Activated T-helper 1 cell treated with anti-CD3 and anti-CD28 coated beads, Interleukin-12 subunit alpha, Interleukin-12 subunit beta, Interleukin-2, Interleukin-4 antibody, amounts not matched to agents 30 ng/mL and 10 ng/mL and 1 ng/mL, durations not matched to agents 14 hours and 24 hours and 36 hours (primary cell): ENCODE data around the gene PCDHGA7. TPM values are rescaled to one million over a fixed set of nuclear protein-coding genes. Genes with fewer than 3 reads are reported as not detected.
"Not testable (repeated sequence)": the region's sequence is repeated elsewhere in the genome, so short reads cannot be mapped to it uniquely, and the experiment has no call there.

ENCODE experiments used
- DNase-seq: peaks from one replicate; pipeline ENCODE4 v3.0.0; 2021; ENCODE audit warnings: low spot score
- H3K27ac Mint-ChIP-seq: one replicate; pipeline ENCODE4 v1.8.0; 2021; ENCODE audit warnings: mild to moderate bottlenecking, mixed read lengths
- H3K27me3 Mint-ChIP-seq: one replicate; pipeline ENCODE4 v1.8.0; 2022; ENCODE audit warnings: mild to moderate bottlenecking, moderate library complexity, mixed read lengths; ENCODE audit not compliant: insufficient read depth
- H3K36me3 Mint-ChIP-seq: one replicate; pipeline ENCODE4 v1.8.0; 2021; ENCODE audit warnings: low read depth, mixed read lengths
- H3K4me1 Mint-ChIP-seq: one replicate; pipeline ENCODE4 v1.8.0; 2021; ENCODE audit warnings: low read depth, mixed read lengths
- H3K4me3 Mint-ChIP-seq: one replicate; pipeline ENCODE4 v1.8.0; 2021; ENCODE audit warnings: mild to moderate bottlenecking, moderate library complexity, mixed read lengths
- H3K9me3 Mint-ChIP-seq: one replicate; pipeline ENCODE4 v1.8.0; 2021; ENCODE audit warnings: mixed read lengths
- intact Hi-C: fragments of 100-400 bp; cut with micrococcal nuclease; formaldehyde crosslinking; loops from one replicate; pipeline ENCODE4 v1.15.1; 2024
- total RNA-seq: library from RNA; stranded (reverse); gene quantifications from 2 replicates; pipeline ENCODE4 v1.2.3, GENCODE V29; 2022

The PCDHGA7 gene
- total RNA-seq, 1 donor from 2014 or later, result 0.16 TPM

GRCh38 chr5:141394401-141395187, 12.1 kb downstream of the PCDHGA7 start:
- not testable (repeated sequence) for DNase-seq, H3K27ac Mint-ChIP-seq, H3K4me1 Mint-ChIP-seq, H3K36me3 Mint-ChIP-seq, H3K4me3 Mint-ChIP-seq
- Mint-ChIP-seq H3K9me3 (peaks cover 42% of the 10 kb centered on the region), H3K27me3 (peaks cover 17% of the 10 kb centered on the region)
- intact Hi-C loops, result loop anchor here (5.0 kb wide), 1 partner anchor 32 kb away; the partner anchor contains the start of gene PCDHGA5

- Mint-ChIP-seq H3K9me3 (peaks cover 31% of the 10 kb centered on the region), H3K27me3 (peaks cover 27% of the 10 kb centered on the region), H3K4me3 (peak within 1 kb of the TSS; percentile 37)
- H3K4me1 Mint-ChIP-seq, H3K27ac Mint-ChIP-seq, H3K36me3 Mint-ChIP-seq: not testable (repeated sequence)
- peak; percentile 21 for DNase-seq
- intact Hi-C loops, result loop anchor here (5.0 kb wide), 1 partner anchor 36 kb away; the partner anchor contains the start of gene PCDHGA5
These were observed 15.4 kb downstream of the PCDHGA7 start, which contains the start of gene PCDHGB5 for GRCh38 chr5:141397756-141398551. TSS of gene PCDHGB5 (plus strand) at chr5:141397947. CDS start at chr5:141398128, 181 bp downstream.

DNA sequence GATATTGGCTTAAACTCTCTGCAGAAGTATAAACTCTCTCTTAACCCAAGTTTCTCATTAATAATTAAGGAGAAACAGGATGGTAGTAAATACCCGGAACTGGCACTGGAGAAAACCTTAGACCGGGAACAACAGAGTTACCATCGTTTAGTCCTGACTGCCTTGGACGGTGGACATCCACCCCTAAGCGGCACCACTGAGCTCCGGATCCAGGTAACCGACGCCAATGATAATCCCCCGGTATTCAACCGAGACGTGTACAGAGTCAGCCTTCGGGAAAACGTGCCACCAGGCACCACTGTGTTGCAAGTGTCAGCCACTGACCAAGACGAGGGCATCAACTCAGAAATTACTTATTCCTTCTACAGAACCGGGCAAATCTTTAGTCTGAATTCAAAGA, 16.1 kb downstream of the PCDHGA7 start:
- no peaks in the 10 kb centered on the region for H3K36me3 Mint-ChIP-seq
- no peak for DNase-seq
- no peak overlapping the region for H3K27ac Mint-ChIP-seq
- intact Hi-C loops, result loop anchor here (5.0 kb wide), 1 partner anchor 36 kb away; the partner anchor contains the start of gene PCDHGA5
- H3K4me1 Mint-ChIP-seq, result no peaks in the 10 kb centered on the region
- no peak overlapping the region for H3K4me3 Mint-ChIP-seq
- H3K27me3 Mint-ChIP-seq, result peaks cover 27% of the 10 kb centered on the region
- H3K9me3 Mint-ChIP-seq, result peaks cover 32% of the 10 kb centered on the region

- H3K27me3 Mint-ChIP-seq, result peaks cover 26% of the 10 kb centered on the region
- no peak for DNase-seq
These were observed 17.2 kb downstream of the PCDHGA7 start for GRCh38 chr5:141399555-141400258.

GRCh38 chr5:141402553-141403243, 20.2 kb downstream of the PCDHGA7 start, which contains the start of gene PCDHGA9:
TSS of gene PCDHGA9 (plus strand) at chr5:141402778. CDS start at chr5:141402953, 175 bp downstream.
- no peaks in the 10 kb centered on the region for H3K36me3 Mint-ChIP-seq
- peaks cover 21% of the 10 kb centered on the region for H3K27me3 Mint-ChIP-seq
- no peaks in the 10 kb centered on the region for H3K4me1 Mint-ChIP-seq
- no peak within 1 kb of the TSS for H3K27ac Mint-ChIP-seq
- no peak within 1 kb of the TSS for H3K4me3 Mint-ChIP-seq
- intact Hi-C loops, result no loop called here
- DNase-seq, result no peak
- H3K9me3 Mint-ChIP-seq, result peaks cover 19% of the 10 kb centered on the region

More at GRCh38 chr5:141399555-141400258, 17.2 kb downstream of the PCDHGA7 start:
- Mint-ChIP-seq H3K36me3 (no peaks in the 10 kb centered on the region), H3K4me3 (no peak overlapping the region), H3K4me1 (no peaks in the 10 kb centered on the region), H3K27ac (no peak overlapping the region), H3K9me3 (peaks cover 24% of the 10 kb centered on the region)
- intact Hi-C loops, result loop anchor here (2.0 to 5.0 kb wide), 2 partner anchors 35 to 37 kb away; partner anchors contain the start of gene PCDHGA5

DNA sequence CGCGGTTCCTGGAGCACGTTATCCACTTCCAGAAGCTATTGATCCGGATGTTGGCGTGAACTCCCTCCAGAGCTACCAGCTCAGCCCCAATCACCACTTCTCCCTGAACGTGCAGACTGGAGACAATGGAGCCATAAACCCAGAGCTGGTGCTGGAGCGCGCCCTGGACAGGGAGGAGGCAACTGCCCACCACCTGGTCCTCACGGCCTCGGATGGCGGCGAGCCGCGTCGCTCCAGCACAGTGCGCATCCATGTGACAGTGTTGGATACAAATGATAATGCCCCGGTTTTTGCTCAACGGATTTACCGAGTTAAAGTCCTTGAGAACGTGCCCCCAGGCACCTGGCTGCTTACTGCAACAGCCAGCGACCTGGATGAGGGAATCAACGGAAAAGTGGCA, 20.8 kb downstream of the PCDHGA7 start:
- Mint-ChIP-seq H3K4me1 (no peaks in the 10 kb centered on the region), H3K4me3 (no peak overlapping the region), H3K36me3 (no peaks in the 10 kb centered on the region), H3K27me3 (peaks cover 28% of the 10 kb centered on the region), H3K9me3 (peaks cover 19% of the 10 kb centered on the region), H3K27ac (no peak overlapping the region)
- intact Hi-C loops, result no loop called here
- no peak for DNase-seq

GRCh38 chr5:141407790-141408505, 25.4 kb downstream of the PCDHGA7 start, which contains the start of gene PCDHGB6:
TSS of gene PCDHGB6 (plus strand) at chr5:141408021. CDS start at chr5:141408203, 182 bp downstream.
- Mint-ChIP-seq H3K9me3 (peaks cover 16% of the 10 kb centered on the region), H3K4me3 (peak within 1 kb of the TSS; percentile 66), H3K27me3 (peaks cover 26% of the 10 kb centered on the region)
- H3K27ac Mint-ChIP-seq, intact Hi-C loops, H3K36me3 Mint-ChIP-seq, H3K4me1 Mint-ChIP-seq: not testable (repeated sequence)
- peak; percentile 23 for DNase-seq

- no peak for DNase-seq
- Mint-ChIP-seq H3K9me3 (peaks cover 19% of the 10 kb centered on the region), H3K27me3 (peaks cover 38% of the 10 kb centered on the region), H3K27ac (no peak overlapping the region), H3K36me3 (no peaks in the 10 kb centered on the region), H3K4me1 (peaks cover 7% of the 10 kb centered on the region), H3K4me3 (no peak overlapping the region)
- intact Hi-C loops, result loop anchor here (5.0 to 10.0 kb wide), 2 partner anchors 37 to 565 kb away; partner anchors contain the start of genes PCDHA8, PCDHA9, PCDHGA6 and PCDHGB3
These were observed 27.2 kb downstream of the PCDHGA7 start for GRCh38 chr5:141409598-141410306.

- peaks cover 19% of the 10 kb centered on the region for H3K9me3 Mint-ChIP-seq
- H3K27ac Mint-ChIP-seq, result no peak overlapping the region
- peaks cover 45% of the 10 kb centered on the region for H3K27me3 Mint-ChIP-seq
- no peaks in the 10 kb centered on the region for H3K36me3 Mint-ChIP-seq
- H3K4me1 Mint-ChIP-seq, result peaks cover 7% of the 10 kb centered on the region
- intact Hi-C loops, result loop anchor here (5.0 to 10.0 kb wide), 2 partner anchors 39 to 567 kb away; partner anchors contain the start of genes PCDHA8, PCDHA9, PCDHGA6 and PCDHGB3
- no peak for DNase-seq
- no peak overlapping the region for H3K4me3 Mint-ChIP-seq
These were observed 29.0 kb downstream of the PCDHGA7 start for GRCh38 chr5:141411575-141411974.

DNA sequence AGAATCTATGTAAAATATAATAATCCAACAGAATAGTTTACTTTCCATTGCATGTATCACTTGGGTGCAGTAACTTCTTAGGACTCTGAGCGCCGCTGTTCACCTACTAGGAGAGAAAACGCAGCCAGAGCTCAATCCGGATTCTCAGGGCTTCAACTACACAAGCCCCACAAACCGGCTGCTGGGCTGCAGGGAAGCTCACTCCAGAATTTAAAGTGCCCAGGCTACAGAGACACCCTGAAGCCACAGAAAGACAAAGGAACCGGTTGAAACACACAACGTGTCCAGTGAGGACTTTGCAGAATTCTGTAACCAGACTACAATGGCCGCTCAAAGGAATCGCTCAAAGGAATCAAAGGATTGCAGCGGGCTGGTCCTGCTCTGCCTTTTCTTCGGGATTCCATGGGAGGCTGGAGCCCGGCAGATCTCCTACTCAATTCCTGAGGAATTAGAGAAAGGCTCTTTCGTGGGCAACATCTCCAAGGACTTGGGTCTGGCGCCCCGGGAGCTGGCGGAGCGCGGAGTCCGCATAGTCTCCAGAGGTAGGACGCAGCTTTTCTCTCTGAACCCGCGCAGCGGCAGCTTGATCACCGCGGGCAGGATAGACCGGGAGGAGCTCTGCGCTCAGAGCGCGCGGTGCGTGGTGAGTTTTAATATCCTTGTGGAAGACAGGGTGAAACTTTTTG, 30.5 kb downstream of the PCDHGA7 start, which contains the start of gene PCDHGA10:
Gene PCDHGA10, plus strand, starts transcription at position 134 of the 686 bp plus-strand sequence. Its CDS starts 189 bp downstream, at position 323.
- peaks cover 1% of the 10 kb centered on the region for H3K36me3 Mint-ChIP-seq
- peaks cover 44% of the 10 kb centered on the region for H3K27me3 Mint-ChIP-seq
- intact Hi-C loops, result loop anchor here (1.0 to 10.0 kb wide), 6 partner anchors 41 to 568 kb away; partner anchors contain the start of genes PCDHA8, PCDHA9, PCDHGA6 and PCDHGB3
- H3K4me3 Mint-ChIP-seq, result peak within 1 kb of the TSS; percentile 84
- peak; percentile 33 for DNase-seq
- H3K4me1 Mint-ChIP-seq, result peaks cover 13% of the 10 kb centered on the region
- peaks cover 21% of the 10 kb centered on the region for H3K9me3 Mint-ChIP-seq
- H3K27ac Mint-ChIP-seq, result peak within 1 kb of the TSS; percentile 68
